ENCODE data around the gene INKA2. TPM values are rescaled to one million over a fixed set of nuclear protein-coding genes. Genes with fewer than 3 reads are reported as not detected.

The INKA2 gene
- total and polyA plus RNA-seq, 10 of the 15 experiments (the other 5 are each of a cell fraction or from before 2014, with no cell fraction given), result 0.38 to 5.1 (median 1.3) TPM; not detected in 1

DNA sequence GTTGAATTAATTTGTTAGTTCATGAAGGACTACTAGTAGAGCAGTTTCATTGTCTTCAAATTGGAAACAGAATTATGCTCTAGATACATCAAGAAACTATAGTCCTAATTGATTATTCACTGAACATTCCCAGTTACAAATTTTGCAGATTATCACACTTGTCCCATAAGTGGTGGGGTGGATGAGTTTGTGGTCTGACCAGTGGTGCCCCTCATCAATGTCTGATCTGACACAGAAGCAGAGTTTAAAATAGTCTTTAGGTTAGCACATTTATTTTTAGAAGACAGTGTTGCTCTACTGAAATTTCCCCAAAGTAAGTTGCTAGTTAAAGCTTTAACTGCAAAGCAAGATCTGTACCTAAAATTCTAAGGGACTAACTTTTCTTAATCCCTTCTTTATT is 42.9 kb downstream of the INKA2 start:
- Histone ChIP-seq H2AFZ (ENCODE audit: control insufficient read depth, low read depth, low read length) (no peak overlapping the region), H3K36me3 (ENCODE audit: control insufficient read depth in 2 of 2, insufficient read depth in 2 of 2, low read length in 1 of 2) (peaks cover 6 to 50% of the 10 kb centered on the region in 2 experiments), H4K20me1 (ENCODE audit: control insufficient read depth, insufficient read depth) (no peaks in the 10 kb centered on the region), H3K9me3 (replicated peaks; ENCODE audit: control insufficient read depth, insufficient read depth, low read length) (no peaks in the 10 kb centered on the region), H3K4me1 (ENCODE audit: control insufficient read depth, insufficient read depth, low read length) (peaks cover 25% of the 10 kb centered on the region), H3K27ac (ENCODE audit: control insufficient read depth, insufficient read depth) (peak overlapping the region; percentile 35; the same call in 1 of the 2 replicates), H3K79me2 (ENCODE audit: control insufficient read depth, insufficient read depth, low read length) (peaks cover 22% of the 10 kb centered on the region), H3K4me2 (ENCODE audit: control insufficient read depth, insufficient read depth) (peak overlapping the region; percentile 38), H3K4me3 (peak overlapping the region; percentile 28; the same call in 1 of the 2 replicates), H3K9ac (ENCODE audit: control insufficient read depth, insufficient read depth, low read length) (no peak overlapping the region), H3K27me3 (replicated peaks in 1 of 2; ENCODE audit: control insufficient read depth in 2 of 2, insufficient read depth in 2 of 2, low read length in 1 of 2) (no peaks in the 10 kb centered on the region)
- ChIA-PET SMC1A (ENCODE audit: uncharacterized antibody, unreplicated experiment) (interaction anchor here (0.7 to 9.9 kb wide), 12 partner anchors 10 to 189 kb away, joined by 3 to 90 read pairs (median 5); no protein-coding TSS in a partner anchor), CTCF (interaction anchor here (0.8 to 11.3 kb wide), 8 partner anchors 8 to 189 kb away, joined by 3 to 101 read pairs (median 4); no protein-coding TSS in a partner anchor), RAD21 (ENCODE audit: unreplicated experiment) (interaction anchor here (0.8 to 5.1 kb wide), 14 partner anchors 9 to 476 kb away, joined by 3 to 50 read pairs (median 4); partner anchors contain the start of genes DDX20 and RAP1A), POLR2A (interaction anchor here (0.7 to 2.9 kb wide), 3 partner anchors 80 to 103 kb away, joined by 3 to 10 read pairs (median 3); no protein-coding TSS in a partner anchor)
- intact Hi-C loops (cut with micrococcal nuclease; ENCODE audit: unreplicated experiment) (loop anchor here (5.0 kb wide), 2 partner anchors 79 to 189 kb away; partner anchors contain the start of gene RAP1A), in situ Hi-C loops (cut with MboI) (no loop called here)
- peak; percentile 70 for ATAC-seq
- peak; percentile 20 for DNase-seq (ENCODE audit: low read depth, low spot score)
- no TSS peak for BruUV-seq (replicated peaks)
- FAIRE-seq, result peak; percentile 13
- peak; percentile 39; the same call in 1 of the 2 replicates for TF ChIP-seq NBN (IDR thresholded peaks at IDR 0.05)
- TF ChIP-seq, protein P1, sequence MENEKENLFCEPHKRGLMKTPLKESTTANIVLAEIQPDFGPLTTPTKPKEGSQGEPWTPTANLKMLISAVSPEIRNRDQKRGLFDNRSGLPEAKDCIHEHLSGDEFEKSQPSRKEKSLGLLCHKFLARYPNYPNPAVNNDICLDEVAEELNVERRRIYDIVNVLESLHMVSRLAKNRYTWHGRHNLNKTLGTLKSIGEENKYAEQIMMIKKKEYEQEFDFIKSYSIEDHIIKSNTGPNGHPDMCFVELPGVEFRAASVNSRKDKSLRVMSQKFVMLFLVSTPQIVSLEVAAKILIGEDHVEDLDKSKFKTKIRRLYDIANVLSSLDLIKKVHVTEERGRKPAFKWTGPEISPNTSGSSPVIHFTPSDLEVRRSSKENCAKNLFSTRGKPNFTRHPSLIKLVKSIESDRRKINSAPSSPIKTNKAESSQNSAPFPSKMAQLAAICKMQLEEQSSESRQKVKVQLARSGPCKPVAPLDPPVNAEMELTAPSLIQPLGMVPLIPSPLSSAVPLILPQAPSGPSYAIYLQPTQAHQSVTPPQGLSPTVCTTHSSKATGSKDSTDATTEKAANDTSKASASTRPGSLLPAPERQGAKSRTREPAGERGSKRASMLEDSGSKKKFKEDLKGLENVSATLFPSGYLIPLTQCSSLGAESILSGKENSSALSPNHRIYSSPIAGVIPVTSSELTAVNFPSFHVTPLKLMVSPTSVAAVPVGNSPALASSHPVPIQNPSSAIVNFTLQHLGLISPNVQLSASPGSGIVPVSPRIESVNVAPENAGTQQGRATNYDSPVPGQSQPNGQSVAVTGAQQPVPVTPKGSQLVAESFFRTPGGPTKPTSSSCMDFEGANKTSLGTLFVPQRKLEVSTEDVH (IDR thresholded peaks at IDR 0.05; ENCODE audit: low read depth, partially characterized antibody), result no peak
- peak; percentile 23; the same call in 1 of the 2 replicates for TF ChIP-seq PML (IDR thresholded peaks at IDR 0.05; ENCODE audit: low read length)
- TF ChIP-seq CHD4 (IDR thresholded peaks at IDR 0.05), result no peak
- TF ChIP-seq IKZF1 (conservative IDR thresholded peaks at IDR 0.05), result peak; percentile 71
- peak; percentile 40; the same call in 1 of the 2 replicates for TF ChIP-seq DPF2 (IDR thresholded peaks at IDR 0.05)
- TF ChIP-seq MTA2 (IDR thresholded peaks at IDR 0.05; ENCODE audit: low read depth), result peak; percentile 81
- peak; percentile 69 to 73; a peak in 2 of 4 replicates for TF ChIP-seq IKZF2 (IDR thresholded peaks at IDR 0.05)
- TF ChIP-seq RUNX3 (IDR thresholded peaks at IDR 0.05; ENCODE audit: low read length), result peak; percentile 91
- TF ChIP-seq BHLHE40 (IDR thresholded peaks at IDR 0.05; ENCODE audit: borderline replicate concordance in 1 of 2, low read depth in 2 of 2, low read length in 1 of 2), result no peak
- peak; percentile 17; the same call in 1 of the 2 replicates for TF ChIP-seq ATF7 (IDR thresholded peaks at IDR 0.05; ENCODE audit: low read depth)
- TF ChIP-seq MEF2B (IDR thresholded peaks at IDR 0.05; ENCODE audit: partially characterized antibody, poor library complexity, severe bottlenecking), result peak; percentile 88
- peak; percentile 95 for TF ChIP-seq MEF2A (IDR thresholded peaks at IDR 0.05; ENCODE audit: insufficient read depth, low read depth, low read length)
- TF ChIP-seq BCL11A (IDR thresholded peaks at IDR 0.05; ENCODE audit: low read depth, low read length), result 0 out of 2 replicates have a peak, but pooled peaks have one; percentile 17
- peak; percentile 38 to 64; a peak in 1 of 4 replicates for TF ChIP-seq EP300 (IDR thresholded peaks at IDR 0.05; ENCODE audit: borderline replicate concordance in 1 of 2, control insufficient read depth in 1 of 2, low read depth in 2 of 2, low read length in 2 of 2)
- TF ChIP-seq NFIC (IDR thresholded peaks at IDR 0.05; ENCODE audit: low read depth, low read length), result peak; percentile 47; the same call in 1 of the 2 replicates
- no peak for TF ChIP-seq NFYB (IDR thresholded peaks at IDR 0.05; ENCODE audit: insufficient read depth, low read depth, low read length)
- TF ChIP-seq, protein P2, sequence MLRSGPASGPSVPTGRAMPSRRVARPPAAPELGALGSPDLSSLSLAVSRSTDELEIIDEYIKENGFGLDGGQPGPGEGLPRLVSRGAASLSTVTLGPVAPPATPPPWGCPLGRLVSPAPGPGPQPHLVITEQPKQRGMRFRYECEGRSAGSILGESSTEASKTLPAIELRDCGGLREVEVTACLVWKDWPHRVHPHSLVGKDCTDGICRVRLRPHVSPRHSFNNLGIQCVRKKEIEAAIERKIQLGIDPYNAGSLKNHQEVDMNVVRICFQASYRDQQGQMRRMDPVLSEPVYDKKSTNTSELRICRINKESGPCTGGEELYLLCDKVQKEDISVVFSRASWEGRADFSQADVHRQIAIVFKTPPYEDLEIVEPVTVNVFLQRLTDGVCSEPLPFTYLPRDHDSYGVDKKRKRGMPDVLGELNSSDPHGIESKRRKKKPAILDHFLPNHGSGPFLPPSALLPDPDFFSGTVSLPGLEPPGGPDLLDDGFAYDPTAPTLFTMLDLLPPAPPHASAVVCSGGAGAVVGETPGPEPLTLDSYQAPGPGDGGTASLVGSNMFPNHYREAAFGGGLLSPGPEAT (IDR thresholded peaks at IDR 0.05; ENCODE audit: low read depth), result peak; percentile 59; the same call in 1 of the 2 replicates
- no peak for TF ChIP-seq EZH2 (IDR thresholded peaks at IDR 0.05; ENCODE audit: borderline replicate concordance, control insufficient read depth, low read depth, low read length)
- no peak for TF ChIP-seq CBX3 (IDR thresholded peaks at IDR 0.05; ENCODE audit: borderline replicate concordance, low read depth)
- no peak for TF ChIP-seq CREM (IDR thresholded peaks at IDR 0.05; ENCODE audit: low read depth)
